AG10803 (cell line): Measurements from ENCODE around the gene SEC14L5.

Source experiments
- DNase-seq: peaks from one replicate; pipeline ENCODE4 v3.0.0; 2010; ENCODE audit warnings: low read depth
- H3K4me3 ChIP-seq: 2 replicates; pipeline ENCODE4 v1.5.1; 2011; ENCODE audit warnings: mild to moderate bottlenecking, low read length, control low read depth
- TF ChIP-seq, protein P1 (sequence below): conservative IDR thresholded peaks from 2 replicates; pipeline ENCODE4 v1.5.1; 2011; ENCODE audit warnings: mild to moderate bottlenecking, low read length, control low read depth, inconsistent platforms

The SEC14L5 gene

DNA sequence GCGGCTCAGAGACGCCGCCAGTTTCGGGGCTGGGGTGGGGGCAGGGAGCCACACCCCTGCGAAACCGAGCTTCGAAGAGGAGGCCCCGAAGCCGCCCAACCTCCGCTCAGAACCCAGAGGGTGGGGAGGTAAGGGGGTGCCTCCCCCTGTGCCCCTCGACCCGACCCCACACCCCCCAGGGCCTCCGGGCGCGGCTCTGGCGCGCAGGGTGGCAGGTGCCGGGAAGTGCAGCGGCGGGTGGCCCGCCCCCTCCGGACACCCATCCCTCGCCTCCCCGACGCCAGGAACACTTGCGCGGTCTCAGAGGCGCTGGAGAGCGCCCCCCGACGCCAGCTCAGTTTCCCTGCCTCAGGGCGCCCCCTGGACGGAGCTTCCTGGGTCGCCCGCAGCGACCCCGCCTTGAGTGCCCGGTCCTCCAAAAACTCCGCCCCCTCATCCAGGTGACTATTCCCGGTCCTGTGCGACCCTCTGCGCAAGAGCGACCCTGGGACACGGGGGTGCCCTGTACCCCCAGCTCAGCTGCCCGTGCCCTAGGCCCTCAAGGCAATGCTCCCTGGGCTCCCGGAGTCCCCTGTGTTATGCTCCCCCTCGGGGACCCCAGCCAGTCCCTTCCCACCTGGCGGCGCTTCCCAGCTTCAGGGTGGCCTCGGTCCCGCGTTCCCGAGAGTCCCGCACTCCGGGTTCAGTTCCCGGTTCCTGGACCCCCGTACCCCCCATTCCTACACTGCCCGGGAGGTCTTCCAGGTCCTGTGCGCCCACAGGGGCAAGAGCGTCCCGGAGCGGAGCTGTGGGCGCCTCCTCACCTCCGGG, 21.7 kb upstream of the SEC14L5 start:
- H3K4me3 ChIP-seq = peak overlapping the region; percentile 68
- DNase-seq = no peak
- TF ChIP-seq, protein P1, sequence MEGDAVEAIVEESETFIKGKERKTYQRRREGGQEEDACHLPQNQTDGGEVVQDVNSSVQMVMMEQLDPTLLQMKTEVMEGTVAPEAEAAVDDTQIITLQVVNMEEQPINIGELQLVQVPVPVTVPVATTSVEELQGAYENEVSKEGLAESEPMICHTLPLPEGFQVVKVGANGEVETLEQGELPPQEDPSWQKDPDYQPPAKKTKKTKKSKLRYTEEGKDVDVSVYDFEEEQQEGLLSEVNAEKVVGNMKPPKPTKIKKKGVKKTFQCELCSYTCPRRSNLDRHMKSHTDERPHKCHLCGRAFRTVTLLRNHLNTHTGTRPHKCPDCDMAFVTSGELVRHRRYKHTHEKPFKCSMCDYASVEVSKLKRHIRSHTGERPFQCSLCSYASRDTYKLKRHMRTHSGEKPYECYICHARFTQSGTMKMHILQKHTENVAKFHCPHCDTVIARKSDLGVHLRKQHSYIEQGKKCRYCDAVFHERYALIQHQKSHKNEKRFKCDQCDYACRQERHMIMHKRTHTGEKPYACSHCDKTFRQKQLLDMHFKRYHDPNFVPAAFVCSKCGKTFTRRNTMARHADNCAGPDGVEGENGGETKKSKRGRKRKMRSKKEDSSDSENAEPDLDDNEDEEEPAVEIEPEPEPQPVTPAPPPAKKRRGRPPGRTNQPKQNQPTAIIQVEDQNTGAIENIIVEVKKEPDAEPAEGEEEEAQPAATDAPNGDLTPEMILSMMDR = peak; percentile 22

GRCh38 chr16:4936991-4937781, 20.9 kb upstream of the SEC14L5 start, which contains the start of gene PPL:
Gene PPL, minus strand, starts transcription at chr16:4937148. Its CDS starts 103 bp downstream, at chr16:4937045.
- peak within 1 kb of the TSS; percentile 68 for H3K4me3 ChIP-seq
- TF ChIP-seq, protein P1 = no peak
- no peak for DNase-seq

DNA sequence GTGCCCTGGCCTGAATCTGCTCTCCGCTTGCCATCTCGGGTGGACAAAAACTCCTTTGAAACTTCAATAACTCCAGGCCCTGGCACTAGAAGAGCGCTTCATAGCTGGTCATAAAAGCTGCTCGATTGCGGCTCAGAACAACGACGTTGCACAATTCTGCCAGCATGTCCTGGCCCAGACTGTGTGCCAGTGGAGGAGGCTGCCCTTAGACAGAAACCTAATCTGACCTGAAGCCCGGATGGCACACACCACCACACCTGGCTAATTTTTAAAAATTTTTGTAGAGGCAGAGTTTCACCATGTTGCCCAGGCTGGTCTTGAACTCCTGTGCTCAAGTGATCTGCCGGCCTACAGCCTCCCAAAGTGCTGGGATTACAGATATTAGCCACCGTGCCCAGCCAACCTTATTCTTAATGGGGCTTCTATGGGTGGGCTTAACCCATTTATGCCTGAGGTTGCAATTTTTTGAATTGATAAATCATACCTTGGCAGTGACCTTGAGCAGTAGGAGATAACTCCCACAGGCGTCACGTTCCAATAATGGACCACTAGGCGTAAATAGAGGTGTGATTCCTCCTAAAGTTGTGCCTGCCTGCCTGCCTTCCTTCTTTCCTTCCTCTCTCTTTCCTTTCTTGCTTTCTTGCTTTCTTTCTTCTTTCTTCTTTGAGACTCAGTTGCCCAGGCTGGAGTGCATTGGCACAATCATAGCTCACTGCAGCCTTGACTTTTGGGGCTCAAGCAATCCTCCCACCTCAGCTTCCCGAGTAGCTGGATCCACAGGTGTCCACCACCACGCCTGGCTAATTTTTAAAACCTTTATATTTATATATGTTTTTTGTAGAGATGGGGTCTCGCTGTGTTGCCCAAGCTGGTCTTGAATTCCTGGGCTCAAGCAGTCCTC, 20.1 kb upstream of the SEC14L5 start:
- peak overlapping the region; percentile 20; the same call in 1 of the 2 replicates for H3K4me3 ChIP-seq
- DNase-seq = peak; percentile 51
- TF ChIP-seq, protein P1 = no peak

GRCh38 chr16:4938683-4939030, 19.5 kb upstream of the SEC14L5 start:
- no peak overlapping the region for H3K4me3 ChIP-seq
- DNase-seq = peak; percentile 67
- TF ChIP-seq, protein P1 = no peak

- TF ChIP-seq, protein P1 = no peak
- H3K4me3 ChIP-seq = no peak overlapping the region
- DNase-seq = no peak
Observed at GRCh38 chr16:4940719-4941118, 17.4 kb upstream of the SEC14L5 start.

DNA sequence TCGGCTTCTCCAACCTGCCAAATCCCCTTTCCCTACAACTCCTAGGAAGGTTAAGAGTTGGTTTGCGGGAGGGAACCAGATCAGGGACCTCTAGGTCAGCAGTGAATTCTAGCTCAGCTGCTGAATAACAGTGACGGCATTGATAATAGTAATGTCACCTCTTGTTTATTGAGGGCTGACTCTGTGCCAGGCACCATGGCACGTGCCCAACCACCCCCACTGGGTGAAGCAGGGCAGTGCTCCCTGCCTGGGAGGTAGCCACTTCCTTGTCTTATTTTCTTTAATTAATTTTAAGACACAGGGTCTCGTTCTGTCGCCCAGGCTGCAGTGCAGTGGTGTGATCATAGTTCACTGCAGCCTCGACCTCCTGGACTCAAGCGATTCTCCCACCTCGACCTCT, 15.6 kb upstream of the SEC14L5 start:
- TF ChIP-seq, protein P1 = no peak
- H3K4me3 ChIP-seq = no peak overlapping the region
- no peak for DNase-seq
